GM12878 (cell line): Measurements from ENCODE around the gene BEST2. TPM values are rescaled to one million over a fixed set of nuclear protein-coding genes. Genes with fewer than 3 reads are reported as not detected.

ENCODE experiments used
- BMI1 ChIP-seq: fragments of 450-650 bp; IDR thresholded peaks from 2 replicates; pipeline ENCODE4 v1.6.1; 2016; ENCODE audit warnings: mild to moderate bottlenecking, moderate library complexity, borderline replicate concordance
- CEBPZ ChIP-seq: fragments of 150-350 bp; IDR thresholded peaks from 2 replicates; pipeline ENCODE4 v1.6.1; 2016; ENCODE audit warnings: low read depth, low read length
- CREM ChIP-seq: IDR thresholded peaks from 2 replicates; pipeline ENCODE4 v1.6.1; 2014; ENCODE audit warnings: antibody characterized with exemption, low read depth
- CTCF ChIP-seq, 3 experiments: IDR thresholded peaks in 2 of 3; conservative IDR thresholded peaks in 1 of 3; 2 replicates each; pipeline ENCODE4 v1.5.1; 2011; ENCODE audit warnings: low read depth in 3 of 3, low read length in 3 of 3, mild to moderate bottlenecking in 3 of 3, control low read depth in 2 of 3, moderate library complexity in 2 of 3, inconsistent platforms in 1 of 3, mixed read lengths in 1 of 3; ENCODE audit not compliant: control insufficient read depth in 2 of 3, insufficient read depth in 1 of 3; ENCODE audit errors: extremely low read depth in 1 of 3
- E4F1 ChIP-seq: fragments of 450-650 bp; IDR thresholded peaks from 2 replicates; pipeline ENCODE4 v1.6.1; 2018; ENCODE audit warnings: borderline replicate concordance, mild to moderate bottlenecking; ENCODE audit not compliant: partially characterized antibody
- EED ChIP-seq: sonication (generic); IDR thresholded peaks from 2 replicates; pipeline ENCODE4 v1.6.1; 2016; ENCODE audit warnings: antibody characterized with exemption, low read depth
- EGR1 ChIP-seq, 2 experiments: IDR thresholded peaks; 1 replicate in 1 of 2; 2 replicates in 1 of 2; pipeline ENCODE4 v1.6.1; 2011 to 2012; ENCODE audit warnings: low read depth in 2 of 2, low read length in 2 of 2, borderline replicate concordance in 1 of 2, mild to moderate bottlenecking in 1 of 2, moderate library complexity in 1 of 2
- FOXM1 ChIP-seq: IDR thresholded peaks from 2 replicates; pipeline ENCODE4 v1.6.1; 2012; ENCODE audit warnings: low read depth, mild to moderate bottlenecking, inconsistent platforms, low read length, moderate library complexity
- HDGF ChIP-seq: fragments of 450-650 bp; IDR thresholded peaks from 2 replicates; pipeline ENCODE4 v1.6.1; 2016; ENCODE audit warnings: antibody characterized with exemption
- KDM1A ChIP-seq: fragments of 200-600 bp; sonication (generic); IDR thresholded peaks from 2 replicates; pipeline ENCODE4 v1.6.1; 2016; ENCODE audit warnings: borderline replicate concordance
- LARP7 ChIP-seq: fragments of 450-650 bp; IDR thresholded peaks from 2 replicates; pipeline ENCODE4 v1.6.1; 2017; ENCODE audit warnings: mild to moderate bottlenecking
- MEF2A ChIP-seq: IDR thresholded peaks from 2 replicates; pipeline ENCODE4 v1.6.1; 2011; ENCODE audit warnings: low read depth, mild to moderate bottlenecking, low read length, moderate library complexity; ENCODE audit not compliant: insufficient read depth
- MLLT1 ChIP-seq: fragments of 450-650 bp; IDR thresholded peaks from 2 replicates; pipeline ENCODE4 v1.6.1; 2016; ENCODE audit warnings: mild to moderate bottlenecking
- MYC ChIP-seq: IDR thresholded peaks from 2 replicates; pipeline ENCODE4 v1.6.1; 2011; ENCODE audit warnings: mild to moderate bottlenecking, low read length, moderate library complexity, inconsistent platforms; ENCODE audit not compliant: insufficient read depth, insufficient replicate concordance, insufficient read length, severe bottlenecking
- NFYA ChIP-seq: IDR thresholded peaks from 2 replicates; pipeline ENCODE4 v1.6.1; 2011; ENCODE audit warnings: low read depth, mild to moderate bottlenecking, low read length, improper control_type of control experiment, borderline replicate concordance
- RAD21 ChIP-seq: IDR thresholded peaks from 2 replicates; pipeline ENCODE4 v1.6.1; 2011; ENCODE audit warnings: mild to moderate bottlenecking, low read depth, low read length, moderate library complexity; ENCODE audit not compliant: insufficient read depth
- SUZ12 ChIP-seq: fragments of 200-600 bp; sonication (generic); IDR thresholded peaks from one replicate; pipeline ENCODE4 v1.6.1; 2018; ENCODE audit warnings: antibody characterized with exemption, mild to moderate bottlenecking; ENCODE audit not compliant: unreplicated experiment
- TCF12 ChIP-seq: IDR thresholded peaks from 2 replicates; pipeline ENCODE4 v1.6.1; 2011; ENCODE audit warnings: low read depth, mild to moderate bottlenecking, low read length
- YY1 ChIP-seq: IDR thresholded peaks from 2 replicates; pipeline ENCODE4 v1.6.1; 2011; ENCODE audit warnings: low read depth, mild to moderate bottlenecking, low read length
- ZNF274 ChIP-seq: IDR thresholded peaks from one replicate; pipeline ENCODE4 v1.8.0; 2011; ENCODE audit not compliant: insufficient read length, insufficient read depth
- polyA plus RNA-seq, 11 experiments: library from polyadenylated mRNA; depleted of rRNA in 4 of 11; unstranded in 6 of 11; stranded (reverse) in 5 of 11; fragments of >200 nt; fragmentation: Nextera tagmentation in 4 of 11; fragmentation: Illumina TruSeq in 1 of 11; extraction: Ambion mirVana in 4 of 11; extraction: Trizol in 1 of 11; gene quantifications; 1 replicate in 1 of 11; 2 replicates in 10 of 11; pipeline versions ENCODE4 v1.2.1 to v1.2.3, GENCODE V29; 2011 to 2016; ENCODE audit warnings: inconsistent platforms in 2 of 11, missing spikeins in 2 of 11, low read depth in 1 of 11
- total RNA-seq, 4 experiments: library from RNA; depleted of rRNA in 3 of 4; stranded (reverse); fragments of >200 nt in 3 of 4; fragmentation: Illumina TruSeq in 1 of 4; extraction: Trizol in 1 of 4; gene quantifications; 2 replicates each; pipeline versions ENCODE4 v1.2.1 to v1.2.3, GENCODE V29; 2013 to 2021

BEST2 gene
- total and polyA plus RNA-seq, 10 of the 15 experiments (the other 5 are each of a cell fraction or from before 2014, with no cell fraction given), result not detected

- TF ChIP-seq MLLT1 (no peak; the same call in 1 of the 2 replicates), ZNF274 (no peak), YY1 (no peak), CTCF (IDR thresholded peaks at IDR 0.05 in 2 of 3, conservative IDR thresholded peaks at IDR 0.05 in 1 of 3; ENCODE audit: control insufficient read depth in 2 of 3, extremely low read depth in 1 of 3, insufficient read depth in 1 of 3, low read depth in 3 of 3, low read length in 3 of 3) (peak in 2 of 3 experiments; percentile 18 to 30; a peak in 3 of 6 replicates), FOXM1 (no peak), E4F1 (no peak), KDM1A (no peak), RAD21 (no peak), MYC (no peak), NFYA (no peak), LARP7 (0 out of 2 replicates have a peak, but pooled peaks have one; percentile 46), HDGF (peak; percentile 43; the same call in 1 of the 2 replicates), MEF2A (no peak), CREM (no peak), TCF12 (peak; percentile 62; the same call in 1 of the 2 replicates), BMI1 (no peak), SUZ12 (no peak), EED (no peak), EGR1 (IDR thresholded peaks at IDR 0.05; ENCODE audit: borderline replicate concordance in 1 of 2, low read depth in 2 of 2, low read length in 2 of 2) (0 out of 3 replicates have a peak, but pooled peaks of 1 of the 2 experiments have one; percentile 25), CEBPZ (no peak)
Measured at GRCh38 chr19:12779162-12779993, 27.8 kb downstream of the BEST2 start (continued).
